ENCODE results near the gene ACVR1.
"Not testable (repeated sequence)": the region's sequence is repeated elsewhere in the genome, so short reads cannot be mapped to it uniquely, and the experiment has no call there.

The ACVR1 gene

GRCh38 chr2:157849591-157849990 lies 26.5 kb downstream of the ACVR1 start:
- DNase-seq, result no peak

GRCh38 chr2:157848213-157848612 lies 27.9 kb downstream of the ACVR1 start:
- no peak for DNase-seq

- no peak for DNase-seq
Measured at GRCh38 chr2:157845081-157845480, 31.0 kb downstream of the ACVR1 start.

DNA sequence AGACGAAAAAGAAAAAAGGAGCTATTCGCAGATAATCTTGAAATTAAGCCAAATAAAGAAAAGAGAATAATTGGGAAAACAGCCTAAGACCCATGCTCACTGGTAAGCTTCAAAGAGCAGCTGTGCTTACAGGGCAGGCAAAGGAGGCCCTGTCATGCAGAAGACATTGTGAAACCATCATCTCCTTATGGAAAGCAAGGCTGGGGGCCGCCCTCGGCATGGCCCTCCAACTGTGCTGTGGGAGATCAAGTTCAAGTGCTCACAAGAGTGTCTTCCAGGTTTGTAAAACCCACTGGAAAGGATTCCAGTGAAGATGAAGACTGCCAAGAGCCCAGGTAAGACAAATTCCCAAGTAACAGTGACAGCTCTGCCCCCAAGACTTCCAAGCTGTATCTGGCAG lies 32.2 kb downstream of the ACVR1 start:
- no peak for DNase-seq

DNA sequence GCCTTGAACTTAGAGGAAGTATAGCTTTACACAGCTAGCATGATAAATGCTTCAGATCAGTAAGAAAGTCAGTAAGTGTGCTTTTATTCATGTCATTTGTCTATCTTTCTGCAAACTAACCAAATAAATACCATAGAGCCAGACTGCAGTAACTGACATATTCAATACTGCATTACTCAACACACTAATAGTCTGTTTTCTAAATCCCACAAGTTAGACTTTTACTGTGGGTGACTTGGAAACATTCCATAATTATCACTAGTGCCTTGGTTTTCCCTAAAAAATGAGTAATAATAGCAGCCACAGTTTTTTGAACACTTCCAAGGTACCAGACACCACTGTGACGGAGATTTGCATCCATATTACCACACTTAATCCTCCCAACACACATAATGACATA lies 33.0 kb downstream of the ACVR1 start:
- no peak for DNase-seq

DNA sequence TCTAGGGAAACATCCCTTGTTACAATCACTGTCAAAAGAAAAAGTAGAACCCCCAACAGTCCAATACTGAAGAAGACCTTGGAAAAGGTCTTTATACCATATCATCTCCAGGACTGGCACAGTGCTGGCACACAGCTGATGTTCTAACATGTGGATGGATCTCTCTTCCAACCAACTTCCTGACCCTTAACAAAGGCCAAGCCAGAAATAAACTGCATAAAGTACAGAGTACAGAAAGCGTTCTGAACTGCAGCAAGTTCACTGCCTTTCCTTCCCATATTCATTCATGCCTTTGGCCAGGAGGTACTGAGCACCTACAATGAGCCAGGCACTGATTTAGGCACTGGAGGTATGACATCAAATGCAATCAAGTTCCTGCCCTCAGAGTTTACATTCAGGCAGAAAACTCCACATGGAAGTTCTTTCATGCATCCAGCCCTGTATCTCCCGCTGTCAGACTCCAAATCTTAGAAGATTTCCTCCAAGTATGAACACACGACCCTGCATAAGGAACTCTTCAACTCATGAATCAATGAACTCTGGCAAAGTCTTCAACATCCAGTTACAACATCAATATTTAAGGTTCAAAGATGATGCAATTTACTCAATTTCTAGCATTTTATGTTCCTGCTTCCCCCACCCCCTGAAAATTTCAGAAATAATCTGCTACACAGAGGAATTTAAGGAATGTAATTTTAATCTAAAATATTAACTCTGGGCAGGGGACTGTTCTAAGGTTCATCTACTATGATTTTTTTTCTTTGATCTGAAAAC lies 33.8 kb downstream of the ACVR1 start:
- no peak for DNase-seq

- DNase-seq, result no peak
Measured at GRCh38 chr2:157841485-157841884, 34.6 kb downstream of the ACVR1 start.

DNA sequence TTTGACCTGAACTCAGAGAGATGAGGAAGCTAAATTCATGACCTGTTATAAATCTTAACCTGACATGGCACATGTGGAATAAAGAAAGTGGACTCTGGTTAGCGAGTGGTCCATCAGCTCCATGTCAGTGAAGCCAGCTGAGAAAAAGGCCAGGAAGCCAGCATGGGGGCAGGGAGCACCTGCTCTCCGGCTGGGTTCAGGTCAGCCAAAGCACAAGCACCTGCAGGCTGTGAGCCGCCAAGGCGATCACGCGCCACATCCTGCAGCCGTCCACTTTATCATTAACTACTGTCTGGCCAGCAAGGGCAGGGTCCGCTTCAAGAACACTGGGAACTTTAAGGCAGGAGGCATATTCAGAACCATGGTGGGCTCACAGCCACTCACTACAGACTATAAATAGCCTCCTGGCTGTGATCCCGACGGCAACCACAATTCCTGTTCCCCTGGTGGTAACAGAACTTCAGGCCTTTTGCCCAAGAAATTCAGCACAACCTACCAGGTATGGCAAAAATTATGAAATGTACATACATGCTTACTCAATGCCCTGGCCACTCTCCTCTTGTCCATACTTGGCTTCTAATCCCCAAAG lies 35.5 kb downstream of the ACVR1 start:
- DNase-seq, result no peak

- no peak for DNase-seq
Measured at GRCh38 chr2:157839822-157840221, 36.3 kb downstream of the ACVR1 start.

DNA sequence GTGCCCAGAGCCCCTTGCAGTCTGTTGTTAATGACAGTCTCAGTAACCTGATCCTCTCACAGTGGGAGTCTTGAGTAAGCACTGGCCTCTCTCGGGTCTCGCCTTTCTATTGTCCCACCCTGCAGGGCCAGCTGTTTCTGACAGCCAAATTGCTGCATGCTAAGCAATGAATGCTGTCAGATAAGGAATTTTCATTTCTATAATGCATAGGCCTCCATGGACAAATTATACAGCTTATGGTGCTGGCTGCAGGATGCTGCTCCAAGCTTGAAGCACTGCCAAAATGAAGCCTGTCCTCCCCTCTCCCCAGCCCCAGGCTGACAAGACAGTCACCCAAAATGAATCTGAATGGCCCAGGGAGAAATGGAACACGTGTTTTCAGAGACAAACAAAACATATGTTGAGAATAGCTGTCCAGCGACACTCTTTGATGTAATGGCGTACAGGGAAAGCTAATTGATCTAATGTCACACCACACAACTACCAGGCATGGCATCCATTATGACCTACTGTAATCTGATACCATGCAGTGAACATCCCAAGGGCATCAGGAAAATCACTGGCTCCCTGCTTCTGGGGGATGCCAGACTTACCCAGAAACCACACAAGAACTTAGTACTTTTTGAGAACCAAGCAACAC lies 36.8 kb downstream of the ACVR1 start:
- DNase-seq, result peak; percentile 75

DNA sequence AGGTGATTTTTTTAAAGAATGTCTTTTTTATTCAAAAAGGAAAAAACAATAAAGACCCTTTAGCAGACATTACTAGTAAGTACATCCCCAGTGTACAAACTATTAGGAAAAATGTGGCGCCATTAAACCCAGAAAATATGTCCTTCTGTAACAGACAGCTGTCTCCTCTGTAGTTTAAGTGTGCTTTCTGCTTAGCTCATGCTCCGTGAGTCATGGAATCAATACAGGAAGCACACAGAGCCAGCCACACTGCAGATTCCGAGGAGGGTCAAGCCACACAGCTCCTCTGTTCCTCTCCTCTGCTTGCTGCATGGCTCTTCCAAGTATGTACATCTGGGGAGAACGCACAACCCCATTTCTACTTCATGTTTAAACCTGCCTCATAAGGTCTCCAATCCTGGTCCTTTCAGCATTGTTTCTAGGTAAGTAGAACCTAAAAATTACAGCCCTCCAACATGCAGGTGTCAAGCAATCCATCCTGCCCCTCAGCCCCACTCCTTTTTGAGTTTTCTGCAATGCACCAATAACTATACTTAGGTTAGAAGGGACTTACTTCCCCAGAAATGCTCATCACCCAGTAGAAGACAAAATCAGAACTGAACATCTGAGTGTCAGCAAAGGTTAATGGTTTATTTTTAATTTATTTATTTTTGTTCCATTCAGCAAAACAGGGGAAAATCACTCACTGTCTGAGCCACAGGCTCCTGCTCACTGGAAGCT lies 37.5 kb downstream of the ACVR1 start:
- DNase-seq, result peak; percentile 84

DNA sequence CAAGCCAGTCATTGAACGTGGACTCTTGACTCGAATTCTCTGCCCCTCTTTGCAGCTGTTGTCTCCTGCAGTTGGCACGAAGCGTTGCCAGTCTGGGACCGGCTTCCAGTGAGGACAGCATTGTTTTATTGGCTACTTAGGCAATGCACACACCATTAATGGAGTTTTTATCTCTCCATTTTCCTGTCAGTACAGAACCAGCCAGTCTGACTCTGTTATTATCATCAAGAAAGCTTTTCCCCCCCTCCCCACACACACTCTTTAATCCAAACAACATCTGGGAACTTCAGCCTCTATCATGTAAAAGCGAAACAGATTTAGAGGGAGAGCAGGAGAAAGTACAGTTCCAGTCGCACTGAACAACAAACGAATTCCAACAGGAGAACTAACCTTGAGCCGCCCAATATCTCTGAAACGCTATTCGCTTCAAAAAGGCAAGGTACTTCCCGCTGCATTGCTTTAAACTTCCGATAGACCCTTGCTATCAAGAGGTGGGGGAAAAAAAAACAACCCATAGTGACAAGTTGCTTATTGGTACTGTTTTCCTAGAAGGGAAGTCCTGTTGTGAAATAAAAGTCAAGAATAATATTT lies 38.2 kb downstream of the ACVR1 start:
- DNase-seq, result peak; percentile 28

DNA sequence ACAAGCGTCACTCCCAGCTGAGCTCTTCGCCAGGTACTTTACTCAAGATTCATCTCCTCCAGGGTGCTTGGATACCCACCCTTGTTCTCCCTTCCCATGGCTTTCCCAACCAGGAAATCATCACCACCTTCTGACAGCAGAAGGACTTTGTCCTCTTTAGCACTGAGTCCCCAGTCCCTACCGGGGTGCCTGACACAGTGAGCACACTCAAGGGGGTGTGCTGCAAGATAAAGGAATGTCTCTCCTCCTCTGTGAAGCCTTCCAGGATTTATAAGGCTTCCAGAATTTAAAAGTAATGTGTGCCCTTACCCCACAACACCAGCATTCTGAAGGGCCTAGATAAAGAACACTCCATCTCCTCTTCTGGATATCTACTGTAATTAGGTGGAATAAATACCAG lies 39.6 kb downstream of the ACVR1 start:
- DNase-seq, result no peak

DNA sequence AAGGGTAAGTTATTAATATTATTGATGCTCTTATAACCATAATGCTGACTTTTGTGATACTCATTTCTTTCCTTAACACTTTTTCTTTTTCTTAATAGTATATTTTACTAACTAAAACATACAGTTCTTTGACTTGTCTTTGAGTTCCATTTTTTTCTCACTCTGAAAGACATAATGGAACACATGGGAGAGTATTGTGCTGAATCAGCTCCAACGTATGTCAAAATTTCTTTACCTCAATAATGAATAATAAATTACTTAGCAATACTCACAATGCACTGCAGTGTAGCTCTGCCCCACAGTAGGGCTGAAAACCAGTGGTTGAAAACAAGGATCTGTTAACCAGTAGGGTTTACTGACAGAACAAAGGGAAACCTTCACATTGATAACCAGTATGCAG lies 40.7 kb downstream of the ACVR1 start:
- no peak for DNase-seq

GRCh38 chr2:157835006-157835405 lies 41.1 kb downstream of the ACVR1 start:
- no peak for DNase-seq

DNA sequence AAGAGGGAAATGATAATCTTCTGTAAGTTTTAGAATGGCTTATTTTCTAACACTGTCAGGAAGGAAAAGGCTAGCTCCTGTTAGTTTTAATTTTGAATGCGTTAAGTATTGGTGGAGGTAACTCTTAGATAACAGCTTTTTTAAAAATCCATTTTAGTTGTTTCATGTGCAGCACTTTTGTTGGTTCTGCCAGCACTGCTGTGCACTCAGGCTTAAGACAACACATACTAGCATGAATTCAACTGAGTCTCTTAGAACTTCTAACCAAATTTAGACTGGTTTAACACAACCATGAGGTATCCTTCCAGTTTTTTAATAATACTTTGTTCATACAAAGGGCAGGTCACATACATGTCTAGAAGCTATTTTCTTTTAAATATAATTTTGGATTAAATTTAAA lies 42.4 kb downstream of the ACVR1 start:
- no peak for DNase-seq

- DNase-seq, result no peak
Measured at GRCh38 chr2:157831573-157832315, 44.4 kb downstream of the ACVR1 start.

GRCh38 chr2:157830696-157831570 lies 45.2 kb downstream of the ACVR1 start:
- DNase-seq, result peak; percentile 91

DNA sequence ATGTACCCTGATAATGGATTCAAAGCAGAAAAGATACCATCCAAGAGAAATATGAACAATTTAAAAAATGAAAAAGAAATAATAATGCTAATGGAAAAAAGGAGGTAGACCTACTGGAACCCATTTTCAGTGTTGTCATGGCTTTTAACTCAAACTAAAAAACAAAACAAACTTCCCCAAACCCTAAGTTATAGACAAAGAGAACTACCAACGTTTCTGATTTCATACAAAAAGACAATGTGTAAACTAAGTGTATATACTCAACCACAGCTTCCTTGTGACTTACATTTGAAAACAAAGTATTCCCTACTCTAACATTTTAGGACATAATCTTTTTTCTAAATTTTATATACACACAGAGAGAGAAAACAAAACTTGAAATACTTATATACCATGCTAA lies 45.9 kb downstream of the ACVR1 start:
- no peak for DNase-seq

GRCh38 chr2:157827377-157827776 lies 48.8 kb downstream of the ACVR1 start:
- DNase-seq, result no peak

- DNase-seq, result not testable (repeated sequence)
Measured at GRCh38 chr2:157826644-157827043, 49.5 kb downstream of the ACVR1 start.
